K562 (cell line): ENCODE measurements around the gene CCDC9. TPM values are rescaled to one million over a fixed set of nuclear protein-coding genes. Genes with fewer than 3 reads are reported as not detected.

Experiments used
- BRD9 ChIP-seq: fragments of 450-650 bp; IDR thresholded peaks from 2 replicates; pipeline ENCODE4 v1.6.1; 2018; ENCODE audit warnings: low read depth; ENCODE audit not compliant: partially characterized antibody
- CEBPG ChIP-seq, 3 experiments: fragments of 200-800 bp in 1 of 3; sonication (Bioruptor generic) in 1 of 3; sonication (generic) in 1 of 3; formaldehyde crosslinking in 1 of 3; IDR thresholded peaks in 2 of 3; conservative IDR thresholded peaks in 1 of 3; 2 replicates each; pipeline versions ENCODE4 v1.6.1 to v1.8.0; 2016 to 2022; ENCODE audit warnings: missing compliant biosample characterization in 2 of 3, missing genetic modification characterization in 2 of 3, mild to moderate bottlenecking in 1 of 3, missing genetic modification reagents in 1 of 3
- CREBBP ChIP-seq: IDR thresholded peaks from one replicate; pipeline ENCODE4 v1.6.1; 2012; ENCODE audit warnings: low read depth, mild to moderate bottlenecking, control low read depth, inconsistent platforms, low read length
- CREM ChIP-seq: IDR thresholded peaks from 2 replicates; pipeline ENCODE4 v1.6.1; 2014; ENCODE audit warnings: antibody characterized with exemption, low read depth
- DNMT1 ChIP-seq: fragments of 450-650 bp; IDR thresholded peaks from 2 replicates; pipeline ENCODE4 v1.6.1; 2016; ENCODE audit warnings: antibody characterized with exemption, mild to moderate bottlenecking
- EGR1 ChIP-seq: fragments of 450-650 bp; conservative IDR thresholded peaks from 2 replicates; pipeline ENCODE4 v1.6.1; 2017; ENCODE audit warnings: mild to moderate bottlenecking
- ETS2 ChIP-seq: IDR thresholded peaks from 2 replicates; pipeline ENCODE4 v1.6.1; 2016; ENCODE audit warnings: borderline replicate concordance, missing genetic modification characterization, mild to moderate bottlenecking, moderate library complexity, missing compliant biosample characterization; ENCODE audit not compliant: poor library complexity, severe bottlenecking
- EZH2 ChIP-seq: IDR thresholded peaks from 2 replicates; pipeline ENCODE4 v1.6.1; 2012; ENCODE audit warnings: low read depth, mild to moderate bottlenecking, inconsistent platforms, low read length, borderline replicate concordance
- HCFC1 ChIP-seq: IDR thresholded peaks from 2 replicates; pipeline ENCODE4 v1.6.1; 2012; ENCODE audit warnings: low read depth, low read length, improper control_type of control experiment
- HDAC1 ChIP-seq, 2 experiments: fragments of 450-650 bp; IDR thresholded peaks; 2 replicates each; pipeline ENCODE4 v1.6.1; 2016 to 2017; ENCODE audit warnings: inconsistent platforms in 1 of 2, mild to moderate bottlenecking in 1 of 2, moderate library complexity in 1 of 2
- HSF4 ChIP-seq: fragments of 250-450 bp; sonication (Bioruptor Pico); IDR thresholded peaks from 2 replicates; pipeline ENCODE4 v2.1.2; 2022; ENCODE audit warnings: mild to moderate bottlenecking, moderate library complexity, borderline replicate concordance
- JUN ChIP-seq, 2 experiments: sonication (generic) in 1 of 2; formaldehyde crosslinking in 1 of 2; IDR thresholded peaks; 2 replicates each; pipeline versions ENCODE4 v1.6.1 to v1.8.0; 2012 to 2022; ENCODE audit warnings: borderline replicate concordance in 2 of 2, mild to moderate bottlenecking in 2 of 2, improper control_type of control experiment in 1 of 2, low read depth in 1 of 2, low read length in 1 of 2, missing genetic modification reagents in 1 of 2
- JUND ChIP-seq, 2 experiments: IDR thresholded peaks; 2 replicates in 1 of 2; 3 replicates in 1 of 2; pipeline ENCODE4 v1.6.1; 2011; ENCODE audit warnings: borderline replicate concordance in 2 of 2, low read depth in 2 of 2, low read length in 2 of 2, improper control_type of control experiment in 1 of 2, missing biosample characterization in 1 of 2, missing genetic modification characterization in 1 of 2, missing genetic modification reagents in 1 of 2
- MAFG ChIP-seq: fragments of 450-650 bp; conservative IDR thresholded peaks from 2 replicates; pipeline ENCODE4 v1.6.1; 2016; ENCODE audit warnings: missing genetic modification characterization, missing compliant biosample characterization
- MEF2A ChIP-seq: IDR thresholded peaks from 2 replicates; pipeline ENCODE4 v1.6.1; 2011; ENCODE audit warnings: low read depth, mild to moderate bottlenecking, low read length, moderate library complexity; ENCODE audit not compliant: control insufficient read depth
- MIER1 ChIP-seq: fragments of 450-650 bp; IDR thresholded peaks from 2 replicates; pipeline ENCODE4 v1.6.1; 2016; ENCODE audit warnings: antibody characterized with exemption, mild to moderate bottlenecking, low read depth
- PHB ChIP-seq: fragments of 250-450 bp; sonication (Bioruptor Pico); IDR thresholded peaks from 2 replicates; pipeline ENCODE4 v1.5.0; 2021
- POLR2A ChIP-seq: fragments of 450-650 bp; conservative IDR thresholded peaks from 2 replicates; pipeline ENCODE4 v1.6.1; 2016
- SMAD4 ChIP-seq: fragments of 250-450 bp; sonication (Bioruptor Pico); conservative IDR thresholded peaks from 2 replicates; pipeline ENCODE4 v1.8.0; 2021; ENCODE audit warnings: inconsistent platforms, mild to moderate bottlenecking, moderate library complexity
- SRF ChIP-seq, 2 experiments: fragments of 250-450, 450-650 bp in 1 of 2; sonication (Bioruptor Pico) in 1 of 2; sonication (generic) in 1 of 2; formaldehyde crosslinking; IDR thresholded peaks; 2 replicates each; pipeline versions ENCODE4 v1.5.0 to v1.5.1; 2020 to 2022; ENCODE audit warnings: mild to moderate bottlenecking in 1 of 2, missing genetic modification reagents in 1 of 2
- TCF3 ChIP-seq: sonication (generic); formaldehyde crosslinking; IDR thresholded peaks from 2 replicates; pipeline ENCODE4 v1.4.0; 2020; ENCODE audit warnings: mild to moderate bottlenecking, missing genetic modification reagents
- YBX1 ChIP-seq: fragments of 450-650 bp; IDR thresholded peaks from 2 replicates; pipeline ENCODE4 v1.7.1; 2016; ENCODE audit warnings: mild to moderate bottlenecking
- ZBTB8A ChIP-seq: fragments of 450-650 bp; IDR thresholded peaks from 2 replicates; pipeline ENCODE4 v1.6.1; 2018; ENCODE audit warnings: mild to moderate bottlenecking, moderate library complexity; ENCODE audit not compliant: partially characterized antibody
- ZNF174 ChIP-seq: fragments of 250-450 bp; sonication (Bioruptor Pico); IDR thresholded peaks from 2 replicates; pipeline ENCODE4 v1.4.0; 2020; ENCODE audit warnings: mild to moderate bottlenecking
- ZNF445 ChIP-seq: fragments of 250-450 bp; sonication (Bioruptor Pico); IDR thresholded peaks from 2 replicates; pipeline ENCODE4 v1.4.0; 2020; ENCODE audit warnings: low read depth, mild to moderate bottlenecking, moderate library complexity
- ZNF586 ChIP-seq: fragments of 450-650 bp; formaldehyde crosslinking; conservative IDR thresholded peaks from 2 replicates; pipeline ENCODE4 v1.4.0; 2020; ENCODE audit warnings: mild to moderate bottlenecking, moderate library complexity
- polyA plus RNA-seq, 8 experiments: library from polyadenylated mRNA; depleted of rRNA in 4 of 8; stranded (reverse) in 5 of 8; unstranded in 3 of 8; fragments of >200 nt; fragmentation: Nextera tagmentation in 2 of 8; fragmentation: Illumina TruSeq in 1 of 8; extraction: Ambion mirVana in 2 of 8; extraction: Trizol in 1 of 8; gene quantifications; 2 replicates each; pipeline versions ENCODE4 v1.2.1 to v1.2.3, GENCODE V29; 2011 to 2014; ENCODE audit warnings: inconsistent platforms in 1 of 8, missing spikeins in 1 of 8
- total RNA-seq, 7 experiments: library from RNA; depleted of rRNA in 6 of 7; stranded (reverse); fragments of >200 nt in 6 of 7; fragmentation: Illumina TruSeq in 2 of 7; extraction: Trizol in 2 of 7; gene quantifications; 2 replicates each; pipeline versions ENCODE4 v1.2.1 to v1.2.3, GENCODE V29; 2011 to 2021; ENCODE audit warnings: low replicate concordance in 1 of 7
- TF ChIP-seq, protein P1 (sequence below): conservative IDR thresholded peaks from 2 replicates; pipeline ENCODE4 v1.6.1; 2011; ENCODE audit warnings: low read depth, mild to moderate bottlenecking, low read length; ENCODE audit not compliant: control insufficient read depth

The CCDC9 gene
- total and polyA plus RNA-seq, 9 of the 15 experiments (the other 6 are each of a cell fraction or from before 2014, with no cell fraction given) = 0.23 to 38.6 (median 8.4) TPM

GRCh38 chr19:47256693-47257410, 527 bp downstream of the CCDC9 start (continued):
- no peak for TF ChIP-seq ZBTB8A
- no peak for TF ChIP-seq MAFG
- no peak for TF ChIP-seq ZNF586 (CRISPR knock-in tag)
- no peak for TF ChIP-seq BRD9
- no peak for TF ChIP-seq MIER1
- no peak for TF ChIP-seq HDAC1 (IDR thresholded peaks at IDR 0.05)
- peak; percentile 84 for TF ChIP-seq EGR1
- TF ChIP-seq PHB (CRISPR knock-in tag) = no peak
- no peak for TF ChIP-seq CREBBP
- TF ChIP-seq ZNF445 (CRISPR knock-in tag) = no peak
- TF ChIP-seq DNMT1 = no peak
- no peak for TF ChIP-seq EZH2
- TF ChIP-seq MEF2A = no peak
- peak; percentile 70 for TF ChIP-seq JUND (IDR thresholded peaks at IDR 0.05; ENCODE audit: borderline replicate concordance, low read depth, low read length)
- peak; percentile 41; the same call in 1 of the 3 replicates for TF ChIP-seq JUND (tag; IDR thresholded peaks at IDR 0.05; ENCODE audit: borderline replicate concordance, low read depth, low read length)
- TF ChIP-seq SRF (CRISPR knock-in tag; IDR thresholded peaks at IDR 0.05) = peak in 1 of 2 experiments; percentile 58; a peak in 1 of 4 replicates
- no peak for TF ChIP-seq YBX1
- TF ChIP-seq CREM = peak; percentile 90
- TF ChIP-seq JUN (IDR thresholded peaks at IDR 0.05; ENCODE audit: borderline replicate concordance, low read depth, low read length) = no peak
- TF ChIP-seq JUN (CRISPR knock-in tag; IDR thresholded peaks at IDR 0.05; ENCODE audit: borderline replicate concordance) = no peak
- TF ChIP-seq HSF4 = no peak
- TF ChIP-seq POLR2A = no peak
- TF ChIP-seq HCFC1 = no peak
- TF ChIP-seq SMAD4 = no peak
- TF ChIP-seq, protein P1, sequence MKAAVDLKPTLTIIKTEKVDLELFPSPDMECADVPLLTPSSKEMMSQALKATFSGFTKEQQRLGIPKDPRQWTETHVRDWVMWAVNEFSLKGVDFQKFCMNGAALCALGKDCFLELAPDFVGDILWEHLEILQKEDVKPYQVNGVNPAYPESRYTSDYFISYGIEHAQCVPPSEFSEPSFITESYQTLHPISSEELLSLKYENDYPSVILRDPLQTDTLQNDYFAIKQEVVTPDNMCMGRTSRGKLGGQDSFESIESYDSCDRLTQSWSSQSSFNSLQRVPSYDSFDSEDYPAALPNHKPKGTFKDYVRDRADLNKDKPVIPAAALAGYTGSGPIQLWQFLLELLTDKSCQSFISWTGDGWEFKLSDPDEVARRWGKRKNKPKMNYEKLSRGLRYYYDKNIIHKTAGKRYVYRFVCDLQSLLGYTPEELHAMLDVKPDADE = no peak
- no peak for TF ChIP-seq TCF3 (CRISPR knock-in tag)
- no peak for TF ChIP-seq ZNF174
- TF ChIP-seq ETS2 (tag) = no peak
- peak; percentile 97 for TF ChIP-seq CEBPG (CRISPR knock-in tag; IDR thresholded peaks at IDR 0.05)
- TF ChIP-seq CEBPG (tag; conservative IDR thresholded peaks at IDR 0.05 in 1 of 2, IDR thresholded peaks at IDR 0.05 in 1 of 2) = peak; percentile 96 to 99
